Tibial artery (tissue), 4 donors: ENCODE data around the gene ERVK3-1.
"Not testable (repeated sequence)": the region's sequence is repeated elsewhere in the genome, so short reads cannot be mapped to it uniquely, and the experiment has no call there.

Experiments used
- DNase-seq, 2 donors: peaks; one replicate each; pipeline ENCODE4 v3.0.0-alpha.2; 2019
- H3K27ac ChIP-seq, 2 donors: fragments of 200-600 bp; sonication (generic) in 1 of 2; 1 replicate in 1 of 2; 2 replicates in 1 of 2; pipeline ENCODE4 v1.5.1; 2018 to 2019; ENCODE audit warnings: mild to moderate bottlenecking in 1 of 2
- H3K27me3 ChIP-seq, 2 donors: fragments of 200-600 bp; sonication (generic) in 1 of 2; one replicate each; pipeline versions ENCODE4 v1.5.1 to v1.6.0; 2016 to 2019
- H3K36me3 ChIP-seq, 3 donors: fragments of 200-600 bp; sonication (generic) in 2 of 3; one replicate each; pipeline ENCODE4 v1.5.1; 2016 to 2019; ENCODE audit warnings: mild to moderate bottlenecking in 2 of 3
- H3K4me1 ChIP-seq, 4 donors: fragments of 200-600 bp; sonication (generic) in 2 of 4; 1 replicate in 3 of 4; 2 replicates in 1 of 4; pipeline ENCODE4 v1.5.1; 2016 to 2019
- H3K4me3 ChIP-seq, 2 donors: fragments of 200-600 bp; sonication (generic) in 1 of 2; 1 replicate in 1 of 2; 2 replicates in 1 of 2; pipeline ENCODE4 v1.5.1; 2018 to 2019; ENCODE audit warnings: mild to moderate bottlenecking in 2 of 2
- H3K9me3 ChIP-seq, 3 donors: fragments of 200-600 bp; sonication (generic) in 1 of 3; one replicate each; pipeline ENCODE4 v1.5.1; 2016 to 2019
- intact Hi-C: fragments of 100-400 bp; cut with DNase I; formaldehyde crosslinking; loops from one replicate; pipeline ENCODE4 v1.15.0; 2023; ENCODE audit warnings: low total_unique reads
- TF ChIP-seq, protein P1 (sequence below), 2 experiments: fragments of 200-600 bp in 1 of 2; fragments of 450-650 bp in 1 of 2; IDR thresholded peaks; one replicate each; pipeline ENCODE4 v1.5.1; 2017 to 2019; ENCODE audit warnings: antibody characterized with exemption in 2 of 2, mild to moderate bottlenecking in 1 of 2, moderate library complexity in 1 of 2

Gene ERVK3-1

DNA sequence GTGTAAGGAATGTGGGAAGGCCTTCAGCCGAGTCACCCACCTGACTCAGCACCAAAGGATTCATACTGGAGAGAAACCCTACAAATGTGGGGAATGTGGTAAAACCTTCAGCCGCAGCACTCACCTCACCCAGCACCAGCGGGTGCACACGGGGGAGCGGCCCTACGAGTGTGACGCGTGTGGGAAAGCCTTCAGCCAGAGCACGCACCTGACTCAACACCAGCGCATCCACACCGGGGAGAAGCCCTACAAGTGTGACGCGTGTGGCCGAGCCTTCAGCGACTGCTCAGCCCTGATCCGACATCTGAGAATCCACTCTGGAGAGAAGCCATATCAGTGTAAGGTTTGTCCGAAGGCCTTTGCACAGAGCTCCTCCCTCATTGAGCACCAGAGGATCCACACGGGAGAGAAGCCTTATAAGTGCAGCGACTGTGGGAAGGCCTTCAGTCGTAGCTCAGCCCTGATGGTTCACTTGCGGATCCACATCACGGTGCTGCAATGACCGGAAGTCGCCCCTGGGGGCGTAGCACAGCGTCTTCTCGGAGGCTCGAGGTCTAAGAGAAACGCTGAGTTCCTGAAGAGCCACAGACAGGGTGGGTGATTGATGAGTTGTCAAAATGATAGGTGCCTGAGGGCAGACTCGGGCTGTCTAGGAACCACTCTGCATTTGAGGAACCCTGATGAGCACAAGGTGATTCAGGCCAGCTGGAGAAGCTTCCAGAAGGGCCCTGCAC is 33.8 kb downstream of the ERVK3-1 start:
- no peak for DNase-seq
- H3K4me1 ChIP-seq: no peaks in the 10 kb centered on the region
- intact Hi-C loops: no loop called here
- TF ChIP-seq, protein P1, sequence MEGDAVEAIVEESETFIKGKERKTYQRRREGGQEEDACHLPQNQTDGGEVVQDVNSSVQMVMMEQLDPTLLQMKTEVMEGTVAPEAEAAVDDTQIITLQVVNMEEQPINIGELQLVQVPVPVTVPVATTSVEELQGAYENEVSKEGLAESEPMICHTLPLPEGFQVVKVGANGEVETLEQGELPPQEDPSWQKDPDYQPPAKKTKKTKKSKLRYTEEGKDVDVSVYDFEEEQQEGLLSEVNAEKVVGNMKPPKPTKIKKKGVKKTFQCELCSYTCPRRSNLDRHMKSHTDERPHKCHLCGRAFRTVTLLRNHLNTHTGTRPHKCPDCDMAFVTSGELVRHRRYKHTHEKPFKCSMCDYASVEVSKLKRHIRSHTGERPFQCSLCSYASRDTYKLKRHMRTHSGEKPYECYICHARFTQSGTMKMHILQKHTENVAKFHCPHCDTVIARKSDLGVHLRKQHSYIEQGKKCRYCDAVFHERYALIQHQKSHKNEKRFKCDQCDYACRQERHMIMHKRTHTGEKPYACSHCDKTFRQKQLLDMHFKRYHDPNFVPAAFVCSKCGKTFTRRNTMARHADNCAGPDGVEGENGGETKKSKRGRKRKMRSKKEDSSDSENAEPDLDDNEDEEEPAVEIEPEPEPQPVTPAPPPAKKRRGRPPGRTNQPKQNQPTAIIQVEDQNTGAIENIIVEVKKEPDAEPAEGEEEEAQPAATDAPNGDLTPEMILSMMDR (IDR thresholded peaks at IDR 0.05): no peak
- peaks cover 0 to 12% (median 6%) of the 10 kb centered on the region in 3 donors for H3K9me3 ChIP-seq
- H3K27ac ChIP-seq: no peak overlapping the region
- no peak overlapping the region for H3K4me3 ChIP-seq
- H3K27me3 ChIP-seq: no peaks in the 10 kb centered on the region
- H3K36me3 ChIP-seq: peaks cover 48 to 74% (median 59%) of the 10 kb centered on the region in 3 donors

- DNase-seq: no peak
- peak overlapping the region in 1 of 2 donors; percentile 94 for H3K27ac ChIP-seq
- intact Hi-C loops: no loop called here
- H3K9me3 ChIP-seq: no peaks in the 10 kb centered on the region
- H3K4me3 ChIP-seq: no peak overlapping the region
- TF ChIP-seq, protein P1 (IDR thresholded peaks at IDR 0.05): no peak
- peaks cover 6 to 17% (median 9%) of the 10 kb centered on the region in 3 donors for H3K36me3 ChIP-seq
- peaks cover 0 to 27% (median 6%) of the 10 kb centered on the region in 4 donors for H3K4me1 ChIP-seq
- no peaks in the 10 kb centered on the region for H3K27me3 ChIP-seq
Observed at GRCh38 chr19:58345558-58345957, 40.4 kb downstream of the ERVK3-1 start.

DNA sequence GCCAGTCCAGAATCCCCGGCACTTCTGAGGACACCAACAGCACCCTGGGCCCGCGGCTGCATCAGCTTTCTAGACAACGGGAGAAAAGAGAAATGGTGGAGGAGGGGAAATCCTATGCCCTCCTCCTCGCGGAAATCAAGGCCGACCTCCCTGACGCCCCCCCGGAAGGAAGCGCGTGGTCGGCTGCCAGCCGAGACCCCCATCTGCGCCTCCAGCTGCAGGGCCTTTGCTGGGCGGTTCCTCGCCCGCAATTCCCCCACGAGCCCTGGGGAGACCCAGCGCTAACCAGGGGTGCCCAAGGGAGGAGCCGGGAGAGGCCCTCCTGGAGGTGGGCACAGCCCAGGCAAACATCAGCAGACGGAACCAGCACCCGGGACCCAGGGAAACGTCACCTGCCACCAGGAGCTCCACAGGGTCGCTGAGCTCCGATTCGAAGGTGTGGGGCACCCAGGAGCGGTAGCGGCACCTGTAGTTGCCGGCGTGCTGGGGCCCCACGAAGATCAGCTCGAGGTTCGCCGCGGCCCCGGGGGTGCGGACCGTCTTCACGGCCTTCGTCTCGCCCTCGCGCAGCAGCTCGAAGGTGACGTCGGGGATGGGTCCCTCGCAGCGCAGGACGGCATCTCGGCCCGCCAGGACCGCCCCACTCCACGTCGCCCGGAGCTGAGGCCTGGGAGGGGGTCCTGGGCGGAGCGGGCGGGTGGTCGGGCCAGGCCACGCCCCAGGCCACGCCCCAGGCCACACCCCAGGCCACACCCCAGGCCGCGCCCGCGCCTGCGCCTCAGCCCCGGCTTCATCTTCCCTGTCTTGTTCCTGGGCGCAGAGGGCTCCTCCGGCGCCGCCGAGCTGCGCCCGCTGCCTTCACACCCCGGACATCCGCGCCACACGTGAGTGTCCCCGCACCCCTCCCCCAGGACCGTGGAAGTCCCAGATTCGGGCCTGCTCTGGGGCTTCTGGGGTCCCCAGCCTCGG is 42.1 kb downstream of the ERVK3-1 start:
- Histone ChIP-seq H3K4me3 (peak overlapping the region; percentile 70 to 85), H3K27ac (peak overlapping the region; percentile 90 to 94), H3K9me3 (no peaks in the 10 kb centered on the region), H3K4me1 (peaks cover 0 to 30% (median 6%) of the 10 kb centered on the region in 4 donors), H3K27me3 (peaks cover 0 to 3% of the 10 kb centered on the region in 2 donors), H3K36me3 (peaks cover 0 to 14% (median 1%) of the 10 kb centered on the region in 3 donors)
- TF ChIP-seq, protein P1 (IDR thresholded peaks at IDR 0.05): no peak
- intact Hi-C loops: no loop called here
- peak; percentile 38 to 79 for DNase-seq

- H3K27me3 ChIP-seq, intact Hi-C loops, H3K9me3 ChIP-seq, DNase-seq: not testable (repeated sequence)
- Histone ChIP-seq H3K36me3 (peaks cover 0 to 20% (median 3%) of the 10 kb centered on the region in 3 donors), H3K4me3 (peak overlapping the region; percentile 70 to 85), H3K4me1 (peaks cover 0 to 30% (median 6%) of the 10 kb centered on the region in 4 donors), H3K27ac (peak overlapping the region; percentile 90 to 94)
Observed at GRCh38 chr19:58348080-58348479, 42.9 kb downstream of the ERVK3-1 start.

DNA sequence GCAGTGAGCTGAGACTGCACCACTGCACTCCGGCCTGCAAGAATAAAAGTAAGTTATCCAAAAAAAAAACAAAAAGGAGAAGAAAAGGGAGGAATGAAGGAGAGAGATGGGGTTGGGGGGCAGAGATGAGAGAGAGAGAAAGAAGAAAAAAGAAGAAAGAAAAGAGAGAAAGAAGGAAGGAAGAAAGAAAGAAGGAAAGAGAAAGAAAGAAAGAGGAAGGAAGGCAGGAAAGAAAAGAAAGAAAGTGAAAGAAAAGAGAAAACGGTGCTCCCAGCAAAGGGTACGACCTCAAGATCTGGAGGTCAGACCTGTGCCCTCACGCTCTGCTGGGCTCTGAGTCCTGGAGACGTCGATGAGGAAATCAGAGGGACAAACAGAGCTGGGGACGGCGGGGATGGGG is 44.4 kb downstream of the ERVK3-1 start:
- TF ChIP-seq, protein P1 (IDR thresholded peaks at IDR 0.05): no peak
- Histone ChIP-seq H3K9me3 (no peaks in the 10 kb centered on the region), H3K27me3 (peaks cover 0 to 3% of the 10 kb centered on the region in 2 donors), H3K27ac (no peak overlapping the region), H3K36me3 (peaks cover 0 to 27% (median 3%) of the 10 kb centered on the region in 3 donors), H3K4me1 (peaks cover 0 to 30% (median 6%) of the 10 kb centered on the region in 4 donors), H3K4me3 (no peak overlapping the region)
- intact Hi-C loops: no loop called here
- no peak for DNase-seq
